CD14-positive monocyte (primary cell): ENCODE data around the gene SEPTIN2. TPM values are rescaled to one million over a fixed set of nuclear protein-coding genes. Genes with fewer than 3 reads are reported as not detected.
A peak's percentile ranks its signal among the peaks of the same experiment; 100 is the strongest.

Source experiments
- DNase-seq, 3 donors: peaks; one replicate each; pipeline ENCODE4 v3.0.0-alpha.2; 2011 to 2022
- H2AFZ ChIP-seq: 2 replicates; pipeline ENCODE4 v1.6.0; 2012; ENCODE audit warnings: mild to moderate bottlenecking, low read depth, low read length, inconsistent platforms; ENCODE audit not compliant: insufficient read depth, poor library complexity, severe bottlenecking
- H3K27ac ChIP-seq, 2 donors: 1 replicate in 1 of 2; 2 replicates in 1 of 2; pipeline ENCODE4 v1.5.1; 2012 to 2013; ENCODE audit warnings: low read length in 2 of 2, control low read depth in 1 of 2, inconsistent platforms in 1 of 2, low read depth in 1 of 2, mild to moderate bottlenecking in 1 of 2
- H3K27me3 ChIP-seq, 2 donors: one replicate each; pipeline versions ENCODE4 v1.6.0 to v1.6.1; 2011 to 2013; ENCODE audit warnings: low read length in 2 of 2; ENCODE audit not compliant: control insufficient read depth in 2 of 2, insufficient read depth in 2 of 2
- H3K36me3 ChIP-seq, 2 donors: replicated peaks in 1 of 2; 1 replicate in 1 of 2; 2 replicates in 1 of 2; pipeline versions ENCODE4 v1.5.1 to v1.6.1; 2012 to 2013; ENCODE audit warnings: low read length in 2 of 2, control low read depth in 1 of 2, inconsistent platforms in 1 of 2, mild to moderate bottlenecking in 1 of 2; ENCODE audit not compliant: insufficient read depth in 2 of 2, control insufficient read depth in 1 of 2
- H3K4me1 ChIP-seq, 2 donors: 1 replicate in 1 of 2; 2 replicates in 1 of 2; pipeline versions ENCODE4 v1.5.1 to v1.6.1; 2012 to 2013; ENCODE audit warnings: low read length in 2 of 2, control low read depth in 1 of 2, inconsistent platforms in 1 of 2, mild to moderate bottlenecking in 1 of 2, moderate library complexity in 1 of 2; ENCODE audit not compliant: insufficient read depth in 2 of 2, control insufficient read depth in 1 of 2
- H3K4me2 ChIP-seq: replicated peaks from 2 replicates; pipeline ENCODE3; 2012; ENCODE audit warnings: low read length, moderate library complexity, mild to moderate bottlenecking; ENCODE audit not compliant: poor library complexity, severe bottlenecking; ENCODE audit errors: extremely low read depth
- H3K4me3 ChIP-seq, 3 experiments: fragments of 200-600 bp in 1 of 3; sonication (generic) in 1 of 3; replicated peaks in 1 of 3; 1 replicate in 2 of 3; 2 replicates in 1 of 3; pipeline ENCODE4 v1.5.1; 2011 to 2013; ENCODE audit warnings: low read length in 3 of 3, mild to moderate bottlenecking in 3 of 3, control low read depth in 2 of 3, low read depth in 2 of 3, inconsistent platforms in 1 of 3, moderate library complexity in 1 of 3
- H3K79me2 ChIP-seq: 2 replicates; pipeline ENCODE4 v1.6.0; 2012; ENCODE audit warnings: mild to moderate bottlenecking, control low read depth, inconsistent platforms, low read length, moderate library complexity; ENCODE audit not compliant: insufficient read depth
- H3K9ac ChIP-seq: 2 replicates; pipeline ENCODE4 v1.6.0; 2017; ENCODE audit warnings: low read length, mild to moderate bottlenecking; ENCODE audit not compliant: insufficient read depth, poor library complexity, severe bottlenecking
- H3K9me3 ChIP-seq, 2 donors: replicated peaks in 1 of 2; 1 replicate in 1 of 2; 2 replicates in 1 of 2; pipeline versions ENCODE4 v1.5.1 to v1.6.1; 2012 to 2013; ENCODE audit warnings: low read length in 2 of 2, control low read depth in 1 of 2; ENCODE audit not compliant: control insufficient read depth in 1 of 2, insufficient read depth in 1 of 2
- H4K20me1 ChIP-seq: 2 replicates; pipeline ENCODE4 v1.6.0; 2012; ENCODE audit warnings: mild to moderate bottlenecking, low read length, control low read depth, moderate library complexity; ENCODE audit not compliant: insufficient read depth
- H3K27ac Mint-ChIP-seq, 7 donors: one replicate each; pipeline ENCODE4 v1.8.0; 2020; ENCODE audit warnings: mild to moderate bottlenecking in 7 of 7, mixed read lengths in 7 of 7, moderate library complexity in 6 of 7, inconsistent platforms in 2 of 7
- H3K27me3 Mint-ChIP-seq, 3 donors: one replicate each; pipeline ENCODE4 v1.8.0; 2021 to 2022; ENCODE audit warnings: low read depth in 3 of 3, mild to moderate bottlenecking in 3 of 3, mixed read lengths in 3 of 3, moderate library complexity in 3 of 3, inconsistent platforms in 1 of 3
- H3K36me3 Mint-ChIP-seq, 2 donors: one replicate each; pipeline ENCODE4 v1.8.0; 2020; ENCODE audit warnings: mixed read lengths in 2 of 2, inconsistent platforms in 1 of 2, mild to moderate bottlenecking in 1 of 2
- H3K4me1 Mint-ChIP-seq: one replicate; pipeline ENCODE4 v1.8.0; 2020; ENCODE audit warnings: mild to moderate bottlenecking, mixed read lengths
- H3K4me3 Mint-ChIP-seq, 2 donors: one replicate each; pipeline ENCODE4 v1.8.0; 2020; ENCODE audit warnings: mild to moderate bottlenecking in 2 of 2, mixed read lengths in 2 of 2, moderate library complexity in 1 of 2
- H3K9me3 Mint-ChIP-seq, 7 donors: one replicate each; pipeline ENCODE4 v1.8.0; 2020 to 2022; ENCODE audit warnings: mixed read lengths in 7 of 7, mild to moderate bottlenecking in 6 of 7, moderate library complexity in 6 of 7, inconsistent platforms in 2 of 7
- CTCF ChIP-seq: fragments of 200-600 bp; IDR thresholded peaks from one replicate; pipeline ENCODE4 v1.8.0; 2022; ENCODE audit warnings: antibody characterized with exemption, mild to moderate bottlenecking
- WGBS: methylation state at CpG from one replicate; pipeline ENCODE4 v1.1.5; 2013; ENCODE audit warnings: missing lambda C conversion rate; ENCODE audit not compliant: insufficient coverage; 5-methylcytosine and 5-hydroxymethylcytosine counted together
- intact Hi-C, 2 donors: fragments of 100-400 bp; cut with micrococcal nuclease; formaldehyde crosslinking; loops; one replicate each; pipeline versions ENCODE4 v1.15.0 to v1.15.1; 2023
- polyA plus RNA-seq, 3 donors: library from polyadenylated mRNA; depleted of rRNA in 1 of 3; unstranded in 2 of 3; stranded (reverse) in 1 of 3; fragments of 300-500 nt in 2 of 3; fragments of >200 nt in 1 of 3; fragmentation: Illumina TruSeq in 2 of 3; gene quantifications; 1 replicate in 2 of 3; 2 replicates in 1 of 3; pipeline ENCODE4 v1.2.3, GENCODE V29; 2012 to 2021

SEPTIN2 gene
- polyA plus RNA-seq, 3 donors: 195 to 207 (median 203) TPM

GRCh38 chr2:241298673-241299072 lies 17.1 kb upstream of the SEPTIN2 start:
- Histone ChIP-seq H3K79me2 (peaks cover 97% of the 10 kb centered on the region), H3K4me1 (no peaks in the 10 kb centered on the region), H3K4me3 (no peak overlapping the region), H3K9ac (no peak overlapping the region), H3K27ac (peak overlapping the region in 1 of 2 donors; percentile 8), H3K4me2 (no peak overlapping the region), H4K20me1 (peaks cover 99% of the 10 kb centered on the region), H3K36me3 (peaks cover 0 to 15% of the 10 kb centered on the region in 2 donors), H3K9me3 (no peaks in the 10 kb centered on the region), H2AFZ (no peak overlapping the region), H3K27me3 (no peaks in the 10 kb centered on the region)
- DNase-seq: no peak
- intact Hi-C loops: no loop called here
- H3K9me3 Mint-ChIP-seq: no peaks in the 10 kb centered on the region
- peaks cover 11 to 20% of the 10 kb centered on the region in 2 donors for H3K36me3 Mint-ChIP-seq
- no peaks in the 10 kb centered on the region for H3K27me3 Mint-ChIP-seq
- no peak for TF ChIP-seq CTCF
- no peak overlapping the region for H3K4me3 Mint-ChIP-seq
- H3K27ac Mint-ChIP-seq: peak overlapping the region in 2 of 7 donors; percentile 5 to 64
- H3K4me1 Mint-ChIP-seq: peaks cover 15% of the 10 kb centered on the region
- no CpG with 5 or more reads among the region's 5 CpGs for WGBS

GRCh38 chr2:241300000-241300399 lies 15.7 kb upstream of the SEPTIN2 start:
- intact Hi-C loops: no loop called here
- Mint-ChIP-seq H3K27ac (peak overlapping the region in 2 of 7 donors; percentile 46 to 56), H3K36me3 (peaks cover 11 to 23% of the 10 kb centered on the region in 2 donors), H3K9me3 (no peaks in the 10 kb centered on the region), H3K4me1 (peaks cover 19% of the 10 kb centered on the region), H3K4me3 (no peak overlapping the region), H3K27me3 (no peaks in the 10 kb centered on the region)
- Histone ChIP-seq H3K4me1 (no peaks in the 10 kb centered on the region), H3K79me2 (peaks cover 97% of the 10 kb centered on the region), H3K27ac (no peak overlapping the region), H3K36me3 (peaks cover 0 to 15% of the 10 kb centered on the region in 2 donors), H4K20me1 (peaks cover 99% of the 10 kb centered on the region), H3K4me3 (no peak overlapping the region), H3K9me3 (no peaks in the 10 kb centered on the region), H3K4me2 (no peak overlapping the region), H2AFZ (no peak overlapping the region), H3K9ac (no peak overlapping the region), H3K27me3 (no peaks in the 10 kb centered on the region)
- no peak for DNase-seq
- WGBS: 84% methylated on average over 2 of the region's 12 CpGs
- no peak for TF ChIP-seq CTCF
